DMS 273 (cell line): ENCODE data around the gene SBF1.
A peak's percentile ranks its signal among the peaks of the same experiment; 100 is the strongest.

Experiments used
- DNase-seq: peaks from one replicate; lab custom pipeline; 2025; ENCODE audit not compliant: unreplicated experiment; lab: John Stamatoyannopoulos, UW

SBF1 gene

GRCh38 chr22:50506611-50507420, 32.0 kb upstream of the SBF1 start:
- no peak for DNase-seq

GRCh38 chr22:50505776-50506610, 31.2 kb upstream of the SBF1 start:
- DNase-seq, result peak; percentile 34

GRCh38 chr22:50505276-50505775, 30.5 kb upstream of the SBF1 start:
- DNase-seq, result no peak

GRCh38 chr22:50504369-50505211, 29.8 kb upstream of the SBF1 start:
- DNase-seq, result peak; percentile 19

GRCh38 chr22:50503475-50504145, 28.8 kb upstream of the SBF1 start:
- DNase-seq, result no peak

- no peak for DNase-seq
Measured at GRCh38 chr22:50502628-50503474, 28.0 kb upstream of the SBF1 start.

GRCh38 chr22:50502096-50502495, 27.3 kb upstream of the SBF1 start:
- no peak for DNase-seq

- DNase-seq, result no peak
Measured at GRCh38 chr22:50500452-50500851, 25.6 kb upstream of the SBF1 start.

- peak; percentile 86 for DNase-seq
Measured at GRCh38 chr22:50498322-50498890, 23.6 kb upstream of the SBF1 start.

- DNase-seq, result no peak
Measured at GRCh38 chr22:50497093-50497492, 22.3 kb upstream of the SBF1 start.

GRCh38 chr22:50490531-50491308, 15.9 kb upstream of the SBF1 start:
- DNase-seq, result no peak

- no peak for DNase-seq
Measured at GRCh38 chr22:50489363-50490243, 14.8 kb upstream of the SBF1 start.

GRCh38 chr22:50488886-50489285, 14.1 kb upstream of the SBF1 start:
- no peak for DNase-seq

GRCh38 chr22:50488006-50488677, 13.3 kb upstream of the SBF1 start:
- DNase-seq, result no peak

- no peak for DNase-seq
Measured at GRCh38 chr22:50487290-50488005, 12.6 kb upstream of the SBF1 start.

GRCh38 chr22:50486561-50487289, 11.9 kb upstream of the SBF1 start, which contains the start of gene MIOX:
Gene MIOX, plus strand, starts transcription at chr22:50486859. Its CDS starts 39 bp downstream, at chr22:50486898.
- DNase-seq, result no peak
